GM12892 (cell line): ENCODE data around the gene MUC3A.
"Not testable (repeated sequence)": the region's sequence is repeated elsewhere in the genome, so short reads cannot be mapped to it uniquely, and the experiment has no call there.

Experiments
- POLR2A ChIP-seq: IDR thresholded peaks from 2 replicates; pipeline ENCODE4 v1.6.1; 2011; ENCODE audit warnings: low read depth, low read length, control low read depth
- POLR2AphosphoS5 ChIP-seq: IDR thresholded peaks from 2 replicates; pipeline ENCODE4 v1.6.1; 2011; ENCODE audit warnings: low read depth, low read length, control low read depth

DNA sequence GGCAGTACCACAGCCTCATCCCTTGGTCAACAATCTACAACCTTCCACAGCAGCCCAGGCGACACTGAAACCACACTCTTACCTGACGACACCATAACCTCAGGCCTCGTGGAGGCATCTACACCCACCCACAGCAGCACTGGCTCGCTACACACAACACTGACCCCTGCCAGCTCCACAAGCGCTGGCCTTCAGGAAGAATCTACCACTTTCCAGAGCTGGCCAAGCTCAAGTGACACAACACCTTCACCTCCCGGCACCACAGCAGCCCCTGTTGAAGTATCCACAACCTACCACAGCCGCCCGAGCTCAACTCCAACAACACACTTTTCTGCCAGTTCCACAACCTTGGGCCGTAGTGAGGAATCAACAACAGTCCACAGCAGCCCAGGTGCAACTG lies 45.3 kb downstream of the MUC3A start:
- not testable (repeated sequence) for TF ChIP-seq POLR2A, POLR2AphosphoS5
